Activated gamma-delta T cell treated with Interleukin-2 at 50 U/mL for 16 hours (primary cell): ENCODE measurements around the gene BCAS1.
A peak's percentile ranks its signal among the peaks of the same experiment; 100 is the strongest.

ENCODE experiments used
- DNase-seq: peaks from one replicate; pipeline ENCODE4 v3.0.0-alpha.2; 2020

Gene BCAS1

DNA sequence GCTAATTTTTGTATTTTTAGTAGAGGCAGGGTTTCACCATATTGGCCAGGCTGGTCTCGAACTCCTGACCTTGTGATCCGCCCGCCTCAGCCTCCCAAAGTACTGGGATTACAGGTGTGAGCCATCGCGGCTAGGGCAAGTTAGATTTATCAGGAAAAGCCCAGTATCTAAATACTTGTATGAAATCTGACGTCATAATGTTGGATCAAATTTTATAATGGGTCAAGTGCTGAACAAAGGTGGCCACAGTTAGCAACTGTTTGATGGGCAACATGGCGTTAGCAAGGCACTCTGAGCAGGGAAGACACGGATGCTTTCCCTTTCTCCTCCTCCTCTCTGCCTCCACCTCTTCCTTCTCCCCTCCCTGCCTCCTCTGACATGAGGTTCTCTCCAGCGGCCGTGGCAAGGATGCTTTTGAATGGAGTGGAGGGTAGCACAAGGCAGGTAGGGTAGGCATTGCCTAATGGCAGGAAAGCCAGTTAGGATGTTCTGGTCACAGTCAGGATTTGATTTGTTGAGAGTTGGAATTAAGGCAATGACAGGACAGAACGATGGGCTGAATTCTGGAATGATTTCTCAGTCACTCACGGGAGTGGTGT lies 149.6 kb downstream of the BCAS1 start:
- no peak for DNase-seq

DNA sequence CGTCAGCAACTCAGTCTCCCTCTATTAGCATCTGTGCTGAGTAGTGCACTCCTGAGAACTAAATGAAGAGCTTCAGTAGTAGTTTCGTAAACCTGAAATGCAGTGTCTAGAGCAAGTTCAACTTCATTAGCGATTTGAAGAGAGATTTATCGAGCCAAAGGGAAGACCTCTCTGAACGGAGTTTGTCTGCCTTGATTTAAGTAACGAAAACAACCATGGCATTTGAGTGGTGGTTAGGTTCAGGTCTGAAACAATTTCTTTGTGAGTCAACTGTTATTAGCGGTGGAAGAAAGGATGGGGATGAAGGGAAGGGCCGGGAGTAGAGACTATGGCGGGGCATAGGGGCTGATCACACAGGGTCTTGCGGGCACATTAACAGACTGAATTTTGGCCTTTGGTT lies 150.5 kb downstream of the BCAS1 start:
- no peak for DNase-seq

DNA sequence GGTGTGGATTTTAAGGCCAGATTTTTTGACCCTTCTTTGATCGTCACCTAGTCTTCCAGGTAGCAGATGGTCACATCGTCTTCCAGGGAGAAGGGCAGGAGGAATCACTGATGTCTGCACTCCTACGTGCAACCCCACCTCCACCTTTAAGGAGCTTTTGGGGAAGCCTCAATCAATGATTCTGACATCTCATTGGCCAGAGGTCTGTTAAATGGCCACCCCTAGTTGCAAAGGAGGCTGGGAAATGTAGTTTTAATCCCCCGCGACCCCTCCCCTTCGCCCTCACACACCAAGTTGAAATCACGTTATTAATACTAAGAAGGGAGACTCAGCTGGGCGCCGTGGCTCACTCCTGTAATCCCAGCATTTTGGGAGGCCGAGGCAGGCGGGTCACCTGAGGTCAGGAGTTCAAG lies 151.4 kb downstream of the BCAS1 start:
- no peak for DNase-seq

DNA sequence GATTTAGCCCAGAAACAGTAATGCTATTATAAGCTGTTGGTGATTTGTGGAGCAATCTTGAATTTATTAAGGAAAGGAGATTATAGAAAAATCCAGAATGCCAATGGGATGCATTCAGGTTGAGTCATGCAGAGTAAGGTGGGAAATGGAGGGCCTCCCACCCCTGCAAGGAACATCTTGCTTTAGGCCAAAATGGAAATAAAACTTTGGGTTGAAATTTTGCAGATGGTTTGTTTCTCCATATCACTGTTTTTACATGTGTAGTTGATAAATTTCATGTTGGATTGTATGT lies 152.4 kb downstream of the BCAS1 start:
- DNase-seq = no peak

DNA sequence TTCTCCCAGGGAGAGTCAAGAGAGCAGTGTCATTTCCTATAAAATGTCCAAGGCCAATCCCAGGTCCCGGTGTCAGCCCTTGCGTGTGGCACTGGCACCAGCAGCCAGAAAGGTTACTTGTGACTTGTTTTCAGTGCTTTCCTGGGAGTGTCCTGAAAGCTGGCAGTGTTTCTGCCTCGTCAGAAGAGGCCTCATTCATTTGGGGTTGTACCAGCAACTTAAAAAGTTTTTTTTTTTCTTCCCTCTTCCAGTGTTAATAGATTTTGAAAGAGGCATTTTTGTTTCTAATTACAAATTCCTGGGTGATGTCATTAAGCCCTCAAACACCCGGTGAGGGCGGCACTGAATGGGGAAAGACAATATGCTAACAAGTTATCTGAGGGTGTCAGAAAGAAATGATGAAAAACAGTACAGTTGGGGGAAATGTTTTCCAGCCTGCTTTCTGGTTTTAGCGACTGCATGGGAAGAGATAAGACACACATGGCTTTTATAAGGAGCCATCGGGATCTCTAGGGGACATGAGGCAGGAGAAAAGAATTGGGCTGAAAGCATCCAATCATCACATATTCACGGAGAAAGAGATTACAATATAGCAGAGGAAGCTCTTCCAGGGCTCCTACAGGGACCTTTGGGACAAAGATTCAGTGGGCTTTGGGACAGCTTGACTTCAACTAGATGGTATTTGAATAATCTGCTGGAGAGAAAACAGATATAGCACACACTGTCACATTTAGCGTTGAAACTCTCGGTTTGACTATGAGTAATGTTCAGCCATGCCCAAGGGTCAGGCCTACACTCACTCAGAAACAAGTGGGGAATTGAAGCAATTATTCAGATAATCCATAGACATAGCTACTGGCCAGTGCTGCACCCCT lies 153.0 kb downstream of the BCAS1 start:
- no peak for DNase-seq

DNA sequence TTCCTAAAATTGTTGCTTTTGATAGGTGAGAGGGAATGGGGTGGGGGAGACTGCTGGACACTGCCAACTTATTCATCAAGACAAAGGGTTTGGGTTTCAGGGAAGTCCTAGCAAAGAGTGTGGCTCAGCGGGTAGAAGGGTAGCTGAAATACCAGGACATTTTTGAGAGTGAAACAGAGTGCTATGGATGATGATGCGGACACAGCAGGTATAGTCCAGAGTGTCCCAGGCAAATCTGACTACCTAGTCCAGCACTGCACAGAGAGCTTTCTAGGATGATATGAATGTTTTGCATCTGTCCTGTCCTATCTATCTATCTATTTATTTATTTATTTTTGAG lies 154.3 kb downstream of the BCAS1 start:
- DNase-seq = no peak

DNA sequence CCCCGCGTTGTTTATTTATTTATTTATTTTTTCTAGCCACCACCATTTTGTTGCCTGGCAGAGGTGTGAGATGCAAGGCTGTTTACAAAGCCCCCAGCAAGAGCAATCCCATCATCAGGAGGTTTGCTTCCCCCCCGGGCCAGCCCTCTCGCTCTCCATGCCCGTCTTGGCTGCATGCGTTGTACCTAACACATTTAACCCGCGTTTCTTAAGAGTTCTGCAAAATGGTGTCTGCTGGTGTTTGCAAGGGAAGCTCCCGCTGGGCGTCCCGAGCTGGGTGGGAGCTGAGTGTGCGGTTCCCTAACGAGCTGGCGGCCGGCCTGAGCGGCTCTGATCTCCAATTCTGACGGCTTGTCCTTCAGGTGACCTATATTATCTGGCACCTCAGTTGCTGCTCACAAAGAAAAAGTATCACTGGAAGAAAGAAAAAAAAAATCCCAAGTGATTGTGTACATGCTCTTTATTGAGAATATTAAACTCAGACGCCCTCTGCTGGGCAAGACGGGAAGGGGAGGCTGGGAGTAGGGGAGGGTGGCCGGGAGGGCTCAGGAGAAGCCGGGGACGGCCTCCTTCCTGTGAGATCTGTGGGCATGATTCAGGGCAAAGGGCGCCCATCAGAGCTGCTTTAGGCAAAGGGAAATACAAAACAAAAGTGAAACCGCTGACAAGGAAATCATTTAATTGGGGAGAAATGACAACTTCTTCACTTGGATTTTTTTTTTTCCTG lies 154.8 kb downstream of the BCAS1 start:
- DNase-seq = peak; percentile 97

DNA sequence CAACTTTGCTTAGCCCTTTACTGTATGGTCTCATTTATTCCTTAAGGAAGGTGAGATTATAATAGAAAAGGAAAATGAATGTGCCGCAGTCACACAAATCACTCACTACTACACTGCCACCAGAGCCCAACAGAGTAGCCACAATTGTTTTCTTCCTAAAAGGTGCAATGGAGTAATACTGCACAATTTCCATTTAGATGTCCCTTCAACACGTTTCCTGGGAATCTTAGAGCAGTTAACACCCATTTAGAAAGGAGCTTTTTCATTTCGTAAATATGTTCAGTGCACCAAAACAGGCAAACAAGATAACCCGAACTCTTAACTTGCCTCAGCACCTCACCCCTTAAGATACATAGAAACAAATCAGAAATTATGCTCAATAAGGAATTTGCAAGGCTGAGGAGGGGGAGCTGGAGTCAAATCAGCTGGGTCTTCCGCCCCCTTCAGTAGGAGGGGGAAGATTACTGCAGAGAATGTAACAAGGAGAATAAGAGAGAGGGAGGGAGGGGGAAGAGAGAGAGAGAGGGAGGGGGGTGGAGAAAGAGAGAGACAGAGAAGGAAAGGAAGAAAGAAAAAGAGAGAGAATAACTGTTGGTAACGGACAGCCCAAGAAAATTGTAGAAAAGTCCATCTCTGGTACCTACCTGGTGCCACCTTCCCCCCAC lies 155.5 kb downstream of the BCAS1 start:
- DNase-seq = no peak

DNA sequence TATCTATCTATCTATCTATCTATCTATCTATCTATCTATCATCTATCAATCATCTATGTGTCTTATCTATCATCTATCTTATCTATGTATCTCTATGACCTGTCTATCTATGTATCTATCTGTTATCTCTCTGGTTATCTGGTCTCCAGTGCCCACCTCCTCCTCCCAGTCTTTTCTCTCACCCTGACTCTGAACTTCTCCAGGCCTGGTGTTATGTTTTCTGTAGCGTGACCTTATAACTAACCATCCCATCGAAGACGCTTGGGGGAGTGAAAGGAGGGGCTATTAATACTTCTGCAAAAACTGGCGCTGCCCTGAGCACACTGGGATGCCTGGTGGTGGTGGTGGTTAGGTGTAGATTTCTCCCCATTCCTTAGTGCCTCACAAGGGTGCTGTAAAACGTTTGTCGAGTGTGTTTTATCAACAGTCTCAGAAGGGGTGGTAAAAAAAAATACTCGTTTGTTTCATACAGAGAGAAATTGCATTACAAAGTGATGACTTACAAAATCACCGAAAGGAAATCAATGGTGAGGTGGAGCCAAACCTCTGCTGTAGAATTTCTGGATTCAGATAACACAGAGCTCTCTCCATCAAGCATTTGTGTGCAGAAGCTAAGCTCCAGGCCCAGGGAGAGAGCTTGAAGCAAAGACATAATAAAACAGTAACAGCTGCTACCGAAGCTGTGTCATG lies 156.2 kb downstream of the BCAS1 start:
- no peak for DNase-seq

DNA sequence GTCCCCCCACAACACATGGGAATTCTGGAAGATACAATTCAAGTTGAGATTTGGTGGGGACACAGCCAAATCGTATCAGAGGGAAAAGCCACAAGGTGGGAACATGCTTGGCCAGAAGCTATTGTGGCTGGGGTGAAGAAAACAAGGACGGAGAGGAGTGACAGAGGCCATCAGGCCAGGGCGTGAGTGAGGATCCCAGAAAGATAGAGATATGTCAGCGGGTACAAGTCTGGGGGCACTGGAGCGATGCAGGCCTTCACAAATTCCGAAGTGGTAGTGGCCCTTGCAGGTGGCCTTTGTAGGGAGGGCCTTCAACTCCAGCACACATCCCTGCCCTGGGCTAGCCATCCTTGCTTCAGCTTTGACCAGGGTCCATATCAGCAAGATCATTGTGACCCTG lies 159.1 kb downstream of the BCAS1 start:
- DNase-seq = no peak

DNA sequence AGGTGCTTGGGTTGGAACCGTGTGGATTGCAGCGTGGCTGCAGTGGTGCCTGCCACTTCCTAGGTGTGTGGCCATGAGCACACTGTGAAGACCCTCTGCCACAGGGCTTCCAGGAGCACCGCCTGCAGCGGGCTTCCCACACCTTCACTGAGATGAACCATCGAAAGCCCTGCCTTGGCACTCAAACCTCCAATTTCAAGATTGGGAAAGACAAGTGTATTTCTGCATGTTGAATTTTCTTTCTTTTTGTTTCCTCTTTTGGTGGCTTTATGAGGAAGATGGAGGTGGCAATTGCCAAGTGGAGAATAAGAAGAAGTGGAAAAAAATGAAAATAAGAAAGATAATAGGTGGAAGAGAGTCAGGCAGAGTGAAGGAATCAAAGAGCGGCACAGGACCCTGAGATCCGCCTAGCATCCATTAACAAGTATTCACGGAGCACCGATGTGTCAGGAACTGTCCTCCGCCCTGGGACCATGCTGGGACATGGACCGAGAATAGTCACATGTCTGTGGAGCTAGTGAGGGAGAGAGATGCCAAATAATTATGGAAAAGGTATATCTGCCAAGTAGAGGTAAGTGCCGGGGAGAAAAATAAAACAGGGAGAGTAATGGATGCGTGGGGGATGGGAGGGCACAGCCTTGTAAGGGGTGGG lies 159.9 kb downstream of the BCAS1 start:
- DNase-seq = no peak

DNA sequence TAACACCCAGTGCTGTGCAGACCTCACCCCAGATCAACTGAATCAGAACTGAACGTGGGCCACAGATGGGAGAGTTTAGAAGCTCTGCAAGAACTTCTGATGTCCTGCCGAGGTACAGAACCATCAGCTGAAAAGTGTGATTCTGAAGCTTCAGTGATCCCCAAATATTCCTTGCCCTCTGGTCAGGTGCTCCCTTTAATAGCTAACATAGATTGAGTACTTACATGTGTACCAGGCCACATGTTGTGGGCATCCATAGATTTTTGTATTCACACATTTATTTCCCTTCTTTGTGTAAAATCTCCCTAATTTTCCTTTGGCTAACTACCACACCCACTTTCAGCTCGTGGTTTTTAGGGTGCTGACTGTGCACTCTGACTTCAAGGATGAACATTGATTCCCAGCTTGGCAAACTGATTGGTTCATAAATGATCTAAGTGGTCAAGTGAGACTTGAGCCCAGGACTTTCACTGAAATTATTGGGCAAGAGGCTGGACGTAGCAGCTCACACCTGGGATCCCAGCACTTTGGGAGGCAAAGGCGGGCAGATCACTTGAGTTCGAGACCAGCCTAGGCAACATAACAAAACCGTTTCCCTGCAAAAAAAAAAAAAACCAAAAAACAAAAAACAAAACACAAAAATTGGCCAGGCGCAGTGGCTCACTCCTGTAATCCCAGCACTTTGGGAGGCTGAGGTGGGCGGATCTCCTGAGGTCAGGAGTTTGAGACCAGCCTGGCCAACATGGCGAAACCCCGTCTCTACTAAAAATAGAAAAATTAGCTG lies 162.2 kb downstream of the BCAS1 start:
- no peak for DNase-seq

DNA sequence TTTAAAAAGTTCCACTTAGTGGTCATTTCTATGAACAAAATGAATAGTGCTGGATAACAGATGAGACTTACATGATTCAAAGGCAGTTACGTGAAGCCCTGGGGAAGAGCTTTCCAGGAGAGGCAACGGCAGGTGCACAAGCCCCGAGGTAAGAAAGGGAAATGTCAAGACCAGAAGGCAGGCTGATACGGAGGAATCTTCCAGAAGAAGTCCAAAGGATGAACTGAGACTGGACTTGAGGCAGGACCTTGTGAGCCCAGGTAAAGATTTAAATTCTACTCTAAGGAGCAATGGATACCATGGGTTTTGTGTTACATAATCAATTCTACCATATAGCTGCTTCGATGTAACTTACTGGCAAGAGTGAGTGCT lies 164.6 kb downstream of the BCAS1 start:
- DNase-seq = no peak

DNA sequence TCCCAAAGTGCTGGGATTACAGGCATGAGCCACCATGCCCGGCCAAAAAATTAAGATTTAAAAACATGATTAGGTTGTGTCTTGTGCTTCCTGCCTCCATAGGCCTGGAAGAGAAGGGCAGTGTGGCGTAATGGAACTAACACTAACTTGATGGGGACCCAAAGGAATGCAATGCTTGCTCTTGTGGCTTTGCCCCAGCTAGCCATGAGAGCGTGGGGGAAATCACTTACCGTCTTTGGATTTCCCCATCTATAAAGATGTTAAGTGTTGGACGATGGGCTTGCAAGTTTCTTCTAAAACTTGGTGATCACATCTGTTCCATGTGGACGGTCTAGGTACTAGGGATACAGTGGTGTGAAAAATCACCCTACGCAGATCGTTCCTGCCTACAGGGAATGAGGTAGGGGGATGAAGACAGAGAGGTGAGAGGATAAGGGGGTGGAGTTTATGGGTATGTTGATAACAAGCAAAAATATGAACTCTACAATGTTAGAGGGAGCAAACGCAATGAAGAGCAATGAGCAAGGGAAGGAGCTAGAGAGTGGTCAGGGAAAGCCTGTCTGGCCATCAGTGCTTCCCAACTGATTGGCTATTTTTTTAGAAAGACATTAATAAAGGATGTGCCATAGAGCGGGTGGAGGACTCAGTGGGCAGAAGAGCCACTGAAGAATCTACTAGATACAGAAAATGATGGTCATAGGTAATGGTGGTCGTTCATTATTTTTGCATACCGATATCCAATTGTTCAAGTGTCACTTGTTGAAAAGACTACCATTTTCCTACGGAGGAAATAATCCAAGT lies 165.2 kb downstream of the BCAS1 start:
- no peak for DNase-seq

DNA sequence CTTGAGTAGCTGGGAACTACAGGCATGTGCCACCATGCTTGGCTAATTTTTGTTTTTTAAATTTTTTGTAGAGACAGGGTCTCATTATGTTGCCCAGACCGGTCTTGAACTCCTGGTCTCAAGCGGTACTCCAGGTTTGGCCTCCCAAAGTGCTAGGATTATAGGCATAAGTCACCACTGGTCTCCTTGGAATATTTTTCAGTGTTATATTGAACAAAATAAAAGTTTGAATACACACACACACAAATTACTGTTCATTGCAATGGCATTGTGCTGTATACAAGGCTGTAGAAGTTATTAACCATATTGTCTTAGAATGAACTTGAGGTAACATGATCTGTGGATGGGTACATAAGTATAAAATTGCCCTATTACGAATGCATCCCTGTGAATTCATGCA lies 166.1 kb downstream of the BCAS1 start:
- no peak for DNase-seq

DNA sequence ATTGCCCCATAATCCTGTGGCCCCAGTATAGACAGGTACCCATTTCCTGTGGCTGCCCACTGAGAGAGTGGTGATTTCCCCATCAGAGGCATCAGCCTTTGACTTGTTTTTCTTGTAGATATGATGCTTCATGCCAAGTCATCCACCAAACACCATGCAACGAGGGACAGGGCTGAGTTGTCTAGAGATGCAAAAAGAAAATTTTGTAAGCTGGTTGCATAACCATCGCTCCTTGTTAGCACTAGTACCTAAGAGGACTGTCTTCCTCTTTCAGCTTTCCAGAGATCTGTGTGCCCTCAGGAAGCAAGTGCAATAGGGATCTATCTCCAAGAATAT lies 166.8 kb downstream of the BCAS1 start:
- DNase-seq = no peak

DNA sequence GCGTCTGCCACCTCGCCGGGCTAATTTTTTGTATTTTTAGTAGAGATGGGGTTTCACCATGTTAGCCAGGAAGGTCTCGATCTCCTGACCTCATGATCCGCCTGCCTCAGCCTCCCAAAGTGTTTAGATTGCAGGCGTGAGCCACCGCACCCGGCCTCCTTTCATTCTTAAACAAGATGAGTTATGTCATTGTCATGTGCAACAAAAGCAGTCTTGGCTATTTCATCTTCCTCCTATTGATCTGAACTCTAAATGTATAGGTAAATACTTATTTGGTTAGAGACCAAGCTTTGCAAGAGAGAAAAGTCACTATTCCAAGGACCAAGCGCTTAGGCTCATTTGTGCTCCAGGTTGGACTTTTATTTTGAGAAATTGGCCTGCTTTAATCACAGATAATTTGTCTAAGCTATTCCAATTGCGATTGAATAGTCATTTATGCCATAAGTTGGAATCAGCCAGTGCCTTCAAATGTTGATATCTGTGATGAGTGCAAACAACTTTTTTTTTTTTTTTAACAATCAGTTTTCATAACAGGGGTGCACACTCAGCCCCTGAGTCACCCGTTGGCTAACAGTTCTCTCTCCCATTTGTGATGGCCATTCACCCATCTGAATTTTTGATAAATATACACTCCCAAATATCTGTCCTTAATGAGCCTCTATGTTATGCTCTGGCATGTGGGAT lies 167.3 kb downstream of the BCAS1 start:
- DNase-seq = no peak

DNA sequence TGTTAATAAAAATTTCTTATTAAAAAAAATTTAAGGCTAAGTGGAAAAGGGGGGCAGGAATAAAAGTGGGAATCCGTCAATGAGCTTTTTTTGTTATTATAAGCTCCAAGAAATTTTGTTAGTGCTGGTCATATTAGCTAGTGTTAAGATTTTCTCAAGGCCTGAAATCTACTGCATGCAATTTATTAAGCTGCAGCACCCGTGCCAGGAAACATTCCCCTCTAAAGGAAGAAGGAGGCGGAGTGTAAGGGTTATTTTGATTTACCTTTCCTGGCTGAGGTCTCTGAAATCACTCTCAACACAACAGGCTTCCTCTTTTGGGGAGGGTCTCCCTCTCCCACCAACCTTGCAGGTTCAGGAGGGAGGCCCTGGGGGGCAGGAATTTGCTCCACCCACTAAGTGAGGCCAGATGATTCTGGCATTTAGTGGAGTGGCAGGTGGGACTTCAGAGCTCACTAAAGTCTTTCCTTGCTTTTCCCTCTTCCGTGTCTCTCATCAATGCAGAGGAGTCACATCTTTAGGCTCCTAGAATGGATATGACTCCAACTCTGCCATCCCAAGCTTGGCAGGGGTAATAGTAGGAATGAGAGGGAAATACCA lies 168.8 kb downstream of the BCAS1 start:
- no peak for DNase-seq

DNA sequence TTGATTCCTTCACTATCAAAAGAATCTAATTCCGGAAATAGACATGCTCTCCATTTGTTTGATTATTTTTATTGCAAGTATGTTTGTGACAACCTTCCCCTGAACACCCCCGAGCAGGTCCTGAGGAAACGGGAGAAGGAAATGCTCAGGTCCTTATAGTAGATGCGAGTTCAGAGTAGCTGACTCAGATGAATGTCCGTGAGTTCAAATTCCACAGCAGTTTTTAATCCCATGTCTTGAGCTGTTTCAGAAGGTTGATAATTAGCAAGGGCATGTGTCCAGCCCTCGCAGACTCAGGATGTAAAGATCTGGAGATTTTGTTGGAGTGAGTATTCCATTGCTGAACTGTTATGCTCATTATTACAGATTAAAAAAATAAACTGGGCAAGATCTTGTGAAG lies 169.3 kb downstream of the BCAS1 start:
- no peak for DNase-seq

DNA sequence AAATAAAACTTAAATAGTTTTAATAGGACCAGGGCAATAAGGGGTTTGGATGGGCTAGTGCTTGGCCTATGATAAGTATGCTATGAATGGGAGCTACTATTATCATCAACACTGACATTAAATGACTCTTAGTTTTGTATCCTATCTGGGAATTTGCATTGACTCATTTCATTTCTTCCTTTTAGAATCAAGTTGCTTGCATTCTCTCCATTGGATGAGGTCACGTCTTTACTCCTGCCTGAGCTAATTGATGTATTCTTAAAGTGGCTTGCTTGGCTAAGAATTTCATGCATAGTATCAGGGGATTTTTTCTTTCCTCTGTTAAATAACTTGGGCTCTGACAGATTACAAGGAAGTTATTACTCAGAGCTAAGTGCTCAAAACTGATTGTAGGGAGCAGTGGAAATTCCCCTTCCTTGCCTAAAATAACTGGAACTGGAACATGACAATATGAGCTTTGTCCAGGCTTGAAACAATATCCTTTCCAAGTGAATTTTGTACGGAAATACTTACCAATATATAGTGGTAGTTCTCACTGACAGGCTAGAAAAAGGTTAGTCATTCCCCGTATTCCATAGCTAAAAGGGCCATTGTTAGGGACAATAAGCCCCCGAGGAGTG lies 169.9 kb downstream of the BCAS1 start:
- no peak for DNase-seq
